GM19324 (cell line): ENCODE measurements around the gene IL16.

Experiments
- ATAC-seq: cut with Tn5 transposase; IDR thresholded peaks from one replicate; pipeline ENCODE4 v1.9.1; 2021; ENCODE audit warnings: mild to moderate bottlenecking, moderate library complexity; ENCODE audit not compliant: unreplicated experiment, low FRiP score

IL16 gene

GRCh38 chr15:81174125-81174791, 22.4 kb upstream of the IL16 start:
- no peak for ATAC-seq

- no peak for ATAC-seq
Measured at GRCh38 chr15:81174792-81175327, 21.8 kb upstream of the IL16 start.

- ATAC-seq, result no peak
Measured at GRCh38 chr15:81175496-81175895, 21.2 kb upstream of the IL16 start.

- no peak for ATAC-seq
Measured at GRCh38 chr15:81176291-81176893, 20.3 kb upstream of the IL16 start.

GRCh38 chr15:81178365-81178764, 18.3 kb upstream of the IL16 start:
- ATAC-seq, result no peak

GRCh38 chr15:81181220-81181619, 15.5 kb upstream of the IL16 start:
- no peak for ATAC-seq

- no peak for ATAC-seq
Measured at GRCh38 chr15:81182031-81182755, 14.5 kb upstream of the IL16 start.

- no peak for ATAC-seq
Measured at GRCh38 chr15:81182756-81183438, 13.8 kb upstream of the IL16 start.

- no peak for ATAC-seq
Measured at GRCh38 chr15:81183439-81183775, 13.3 kb upstream of the IL16 start.

- no peak for ATAC-seq
Measured at GRCh38 chr15:81184188-81184587, 12.5 kb upstream of the IL16 start.

GRCh38 chr15:81185631-81186295, 10.9 kb upstream of the IL16 start:
- no peak for ATAC-seq

GRCh38 chr15:81188354-81188753, 8.3 kb upstream of the IL16 start:
- ATAC-seq, result no peak

- ATAC-seq, result no peak
Measured at GRCh38 chr15:81189583-81190283, 6.9 kb upstream of the IL16 start.

GRCh38 chr15:81190922-81191507, 5.7 kb upstream of the IL16 start:
- ATAC-seq, result no peak

- no peak for ATAC-seq
Measured at GRCh38 chr15:81191701-81192100, 5.0 kb upstream of the IL16 start.

GRCh38 chr15:81194723-81195122, 2.0 kb upstream of the IL16 start:
- no peak for ATAC-seq

- no peak for ATAC-seq
Measured at GRCh38 chr15:81195339-81195864, 1.3 kb upstream of the IL16 start.

GRCh38 chr15:81197255-81197630, 564 bp downstream of the IL16 start:
- ATAC-seq, result no peak

GRCh38 chr15:81197688-81198281, 1.1 kb downstream of the IL16 start:
- no peak for ATAC-seq
